Activated CD8-positive, alpha-beta memory T cell treated with anti-CD3 and anti-CD28 coated beads for 36 hours (primary cell): Measurements from ENCODE around the gene FAM53C. TPM values are rescaled to one million over a fixed set of nuclear protein-coding genes. Genes with fewer than 3 reads are reported as not detected.

Experiments used
- CTCF ChIA-PET: fragments of 350-600 bp; sonication (Branson Sonifier 250); formaldehyde crosslinking; loops from one replicate; lab custom pipeline; 2021; ENCODE audit warnings: antibody characterized with exemption; lab: Charles Lee
- POLR2A ChIA-PET: fragments of 350-600 bp; sonication (Branson Sonifier 250); formaldehyde crosslinking; loops from one replicate; lab custom pipeline; 2021; ENCODE audit warnings: antibody characterized with exemption; lab: Charles Lee
- total RNA-seq, 2 experiments: library from RNA; stranded (reverse); gene quantifications; one replicate each; pipeline ENCODE4 v1.2.3, GENCODE V29; 2021

Gene FAM53C
- total RNA-seq, 2 experiments from 2014 or later, result 29.7 to 31.7 TPM

GRCh38 chr5:138344887-138345622, 7.0 kb downstream of the FAM53C start:
- POLR2A ChIA-PET, result no interaction called here

GRCh38 chr5:138346889-138347288, 8.8 kb downstream of the FAM53C start:
- ChIA-PET POLR2A (no interaction called here), CTCF (interaction anchor here (0.9 kb wide), 1 partner anchor 119 kb away, joined by 3 read pairs; the partner anchor contains the start of gene EGR1)

More at GRCh38 chr5:138344887-138345622, 7.0 kb downstream of the FAM53C start:
- CTCF ChIA-PET, result interaction anchor here (1.0 kb wide), 1 partner anchor 25 kb away, joined by 3 read pairs; no protein-coding TSS in a partner anchor

- POLR2A ChIA-PET, result no interaction called here
These were observed 11.9 kb downstream of the FAM53C start for GRCh38 chr5:138349852-138350562.

DNA sequence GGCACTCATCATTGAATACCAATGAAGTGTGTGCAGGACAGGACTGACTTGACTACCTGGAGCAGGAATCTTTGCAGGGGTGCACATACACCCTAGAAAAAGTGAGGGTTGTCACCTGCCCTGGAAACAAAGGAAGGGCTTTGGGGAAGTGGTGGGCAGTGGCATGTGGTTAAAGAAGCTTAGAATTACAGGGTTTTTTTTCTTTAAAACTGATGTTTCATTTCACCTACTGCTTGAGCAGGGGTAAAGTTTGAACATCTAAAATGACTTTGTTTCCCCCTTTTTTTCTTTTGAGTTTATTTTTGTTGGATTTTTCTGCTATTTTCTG, 12.5 kb downstream of the FAM53C start:
- CTCF ChIA-PET, result interaction anchor here (5.8 kb wide), 1 partner anchor 12 kb away, joined by 98 read pairs; the partner anchor contains the start of gene FAM53C
- POLR2A ChIA-PET, result no interaction called here

More at GRCh38 chr5:138349852-138350562, 11.9 kb downstream of the FAM53C start:
- CTCF ChIA-PET, result interaction anchor here (5.8 kb wide), 1 partner anchor 11 kb away, joined by 98 read pairs; the partner anchor contains the start of gene FAM53C

GRCh38 chr5:138351056-138351455, 13.0 kb downstream of the FAM53C start:
- ChIA-PET CTCF (interaction anchor here (1.3 to 5.8 kb wide), 4 partner anchors 12 to 173 kb away, joined by 6 to 98 read pairs (median 10); partner anchors contain the start of genes BRD8, CDC23, FAM53C and KIF20A), POLR2A (interaction anchor here (0.6 to 1.0 kb wide), 2 partner anchors 11 to 708 kb away, joined by 3 read pairs; no protein-coding TSS in a partner anchor)

- CTCF ChIA-PET, result interaction anchor here (0.6 to 5.8 kb wide), 15 partner anchors 13 to 195 kb away, joined by 3 to 98 read pairs (median 6); partner anchors contain the start of genes BRD8, CDC23, CDC25C and FAM53C
- POLR2A ChIA-PET, result interaction anchor here (0.6 to 1.4 kb wide), 3 partner anchors 12 to 708 kb away, joined by 3 to 14 read pairs (median 3); partner anchors contain the start of gene FAM53C
These were observed 13.5 kb downstream of the FAM53C start for GRCh38 chr5:138351517-138351916.

DNA sequence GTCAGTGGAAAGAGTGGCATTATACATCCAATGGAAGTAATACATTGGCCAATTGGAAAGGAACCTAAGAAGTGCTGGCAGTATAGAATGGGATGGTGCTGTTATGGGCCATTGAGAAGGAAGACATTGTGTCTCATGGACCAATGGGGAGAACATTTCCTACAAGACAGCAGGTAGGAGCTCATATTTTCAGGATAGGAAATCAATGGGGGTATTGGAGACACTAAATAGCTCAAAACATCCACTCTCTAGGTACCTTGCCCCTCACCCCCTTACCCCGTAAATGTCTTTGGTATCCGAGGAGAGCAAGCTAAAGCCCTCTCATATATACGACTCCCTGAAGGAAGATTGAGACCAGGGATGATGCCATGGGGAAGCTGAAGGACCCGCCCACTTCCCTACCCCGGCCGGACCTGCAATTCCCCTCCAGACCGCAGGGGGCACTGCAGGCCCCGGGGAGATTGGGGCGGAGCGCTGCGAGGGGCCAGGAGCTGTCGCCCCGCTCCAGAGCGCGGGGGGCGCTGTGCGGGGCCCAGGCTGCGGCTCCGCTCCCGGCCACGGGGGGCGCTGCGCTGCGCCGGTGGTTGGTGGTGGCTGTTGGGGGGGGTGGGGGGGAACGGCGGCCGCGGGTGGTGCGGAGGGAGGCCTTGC, 14.1 kb downstream of the FAM53C start, which contains the start of gene KDM3B:
Gene KDM3B (plus strand): TSS at position 615 of the 651 bp plus-strand sequence. CDS start 111 bp downstream, outside the sequence.
- POLR2A ChIA-PET, result interaction anchor here (0.5 to 1.4 kb wide), 3 partner anchors 13 to 205 kb away, joined by 3 to 14 read pairs (median 4); partner anchors contain the start of gene FAM53C

DNA sequence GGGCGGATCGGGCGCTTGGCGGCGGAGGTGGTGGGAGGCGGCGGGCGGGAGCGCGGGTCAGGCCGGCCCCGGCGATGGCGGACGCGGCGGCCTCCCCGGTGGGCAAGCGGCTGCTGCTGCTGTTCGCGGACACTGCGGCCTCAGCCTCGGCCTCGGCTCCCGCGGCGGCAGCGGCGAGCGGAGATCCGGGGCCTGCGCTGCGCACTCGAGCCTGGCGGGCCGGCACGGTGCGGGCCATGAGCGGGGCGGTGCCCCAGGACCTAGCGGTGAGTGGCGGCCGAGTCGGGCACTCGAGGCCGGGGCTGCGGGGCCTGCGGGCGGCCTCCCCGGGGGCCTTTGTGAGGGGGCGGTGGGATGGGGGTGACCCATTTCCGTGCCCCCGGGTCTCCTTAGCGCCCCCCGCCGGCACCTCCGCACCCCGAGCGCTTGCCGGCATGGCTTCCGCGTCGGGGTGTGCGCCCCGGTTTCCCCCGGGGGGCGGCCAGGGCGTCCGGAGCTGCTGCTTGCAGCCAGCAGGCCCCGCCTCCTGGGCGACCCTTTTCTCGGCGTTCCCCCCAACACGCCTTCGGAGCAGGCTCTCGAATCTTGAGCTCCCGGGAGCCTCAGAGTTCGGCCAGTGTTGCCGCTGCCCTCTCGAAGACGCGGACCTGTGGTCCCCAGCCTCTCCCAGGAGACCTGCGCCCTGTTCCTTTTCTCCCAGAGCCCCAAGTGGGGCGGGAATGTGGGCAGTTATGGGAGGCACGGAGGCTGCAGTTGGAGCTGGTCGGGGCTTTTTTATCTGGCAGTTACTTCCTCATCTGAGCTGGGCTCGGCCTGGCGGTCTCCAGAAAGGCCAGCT, 14.9 kb downstream of the FAM53C start:
- CTCF ChIA-PET, result interaction anchor here (0.5 to 5.8 kb wide), 23 partner anchors 11 to 212 kb away, joined by 3 to 98 read pairs (median 4); partner anchors contain the start of genes BRD8, CDC25C, ETF1 and FAM53C
- POLR2A ChIA-PET, result interaction anchor here (0.5 to 1.5 kb wide), 11 partner anchors 14 to 464 kb away, joined by 3 to 14 read pairs (median 3); partner anchors contain the start of genes ETF1, FAM53C, KIF20A and PKD2L2

More for the DNA sequence above, 14.1 kb downstream of the FAM53C start, which contains the start of gene KDM3B:
- CTCF ChIA-PET, result interaction anchor here (0.5 to 5.8 kb wide), 27 partner anchors 12 to 1011 kb away, joined by 3 to 98 read pairs (median 4); partner anchors contain the start of genes BRD8, CDC23, CDC25C and ETF1

GRCh38 chr5:138353560-138354080, 15.6 kb downstream of the FAM53C start:
- ChIA-PET POLR2A (interaction anchor here (0.5 to 1.5 kb wide), 10 partner anchors 14 to 464 kb away, joined by 3 to 5 read pairs (median 3); partner anchors contain the start of genes ETF1, KIF20A and PKD2L2), CTCF (interaction anchor here (0.6 to 5.8 kb wide), 15 partner anchors 11 to 212 kb away, joined by 3 to 98 read pairs (median 5); partner anchors contain the start of genes CDC25C, FAM53C and KIF20A)

DNA sequence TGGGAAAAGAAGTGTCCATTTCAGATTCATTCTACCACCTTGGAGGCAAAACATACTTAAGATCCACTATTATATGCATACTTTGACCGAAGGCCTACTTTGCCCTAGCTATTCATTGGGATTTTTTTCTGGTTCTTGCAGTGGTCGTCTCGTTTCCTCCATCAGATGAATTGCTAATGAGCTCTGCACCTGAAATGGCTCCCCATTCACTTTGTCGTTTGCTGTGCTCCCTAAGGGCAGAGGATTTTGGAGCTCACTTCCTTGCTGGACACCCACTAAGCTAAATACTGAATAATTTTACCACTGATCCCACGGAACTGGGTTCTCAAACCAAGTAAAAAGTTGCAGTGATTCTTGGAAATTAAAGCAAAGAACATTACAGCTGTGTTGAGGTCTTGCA, 16.3 kb downstream of the FAM53C start:
- ChIA-PET CTCF (interaction anchor here (0.6 to 5.8 kb wide), 4 partner anchors 16 to 287 kb away, joined by 3 to 98 read pairs (median 3); partner anchors contain the start of gene FAM53C), POLR2A (interaction anchor here (0.9 to 1.5 kb wide), 2 partner anchors 15 to 17 kb away, joined by 4 to 5 read pairs; partner anchors contain the start of gene FAM53C)

- ChIA-PET CTCF (interaction anchor here (0.6 to 5.8 kb wide), 4 partner anchors 16 to 287 kb away, joined by 3 to 98 read pairs (median 4); partner anchors contain the start of gene FAM53C), POLR2A (interaction anchor here (0.9 kb wide), 1 partner anchor 17 kb away, joined by 5 read pairs; the partner anchor contains the start of gene FAM53C)
These were observed 16.9 kb downstream of the FAM53C start for GRCh38 chr5:138354926-138355378.

GRCh38 chr5:138359621-138360020, 21.6 kb downstream of the FAM53C start:
- CTCF ChIA-PET, result no interaction called here
- POLR2A ChIA-PET, result no interaction called here

GRCh38 chr5:138360941-138361452, 22.9 kb downstream of the FAM53C start:
- ChIA-PET POLR2A (no interaction called here), CTCF (no interaction called here)

- ChIA-PET CTCF (interaction anchor here (1.0 kb wide), 1 partner anchor 11 kb away, joined by 3 read pairs; no protein-coding TSS in a partner anchor), POLR2A (no interaction called here)
These were observed 26.5 kb downstream of the FAM53C start for GRCh38 chr5:138364576-138364975.

- POLR2A ChIA-PET, result no interaction called here
- CTCF ChIA-PET, result interaction anchor here (1.5 kb wide), 1 partner anchor 14 kb away, joined by 3 read pairs; the partner anchor contains the start of gene KDM3B
These were observed 28.7 kb downstream of the FAM53C start for GRCh38 chr5:138366632-138367382.
